Brain microvascular endothelial cell (primary cell): ENCODE measurements around the gene LZTR1.
"Not testable (repeated sequence)": the region's sequence is repeated elsewhere in the genome, so short reads cannot be mapped to it uniquely, and the experiment has no call there.

Experiments used
- DNase-seq: peaks from one replicate; pipeline ENCODE4 v3.0.0-alpha.2; 2020
- H3K27ac ChIP-seq: fragments of 250-450 bp; sonication (Bioruptor Pico); 2 replicates; pipeline ENCODE4 v1.5.1; 2020; ENCODE audit warnings: mild to moderate bottlenecking, moderate library complexity
- H3K27me3 ChIP-seq: fragments of 250-450 bp; sonication (Bioruptor Pico); replicated peaks from 2 replicates; pipeline ENCODE4 v1.5.1; 2020; ENCODE audit warnings: mild to moderate bottlenecking
- H3K36me3 ChIP-seq: fragments of 250-450 bp; sonication (Bioruptor Pico); replicated peaks from 2 replicates; pipeline ENCODE4 v1.5.1; 2020; ENCODE audit warnings: mild to moderate bottlenecking
- H3K4me3 ChIP-seq: 2 replicates; pipeline ENCODE4 v1.5.1; 2011; ENCODE audit warnings: low read depth, mild to moderate bottlenecking, control low read depth, low read length, moderate library complexity
- CTCF ChIP-seq: IDR thresholded peaks from 2 replicates; pipeline ENCODE4 v1.5.1; 2011; ENCODE audit warnings: low read depth, mild to moderate bottlenecking, moderate library complexity, low read length, control low read depth, inconsistent platforms; ENCODE audit errors: missing control alignments
- in situ Hi-C: cut with HindIII; loops from 2 replicates; pipeline ENCODE4 v1.10.0; 2017; ENCODE audit warnings: low sequenced_read_pairs, low pct_ligation_motif_present

The LZTR1 gene

GRCh38 chr22:20940186-20940651, 41.9 kb upstream of the LZTR1 start:
- TF ChIP-seq CTCF = no peak

DNA sequence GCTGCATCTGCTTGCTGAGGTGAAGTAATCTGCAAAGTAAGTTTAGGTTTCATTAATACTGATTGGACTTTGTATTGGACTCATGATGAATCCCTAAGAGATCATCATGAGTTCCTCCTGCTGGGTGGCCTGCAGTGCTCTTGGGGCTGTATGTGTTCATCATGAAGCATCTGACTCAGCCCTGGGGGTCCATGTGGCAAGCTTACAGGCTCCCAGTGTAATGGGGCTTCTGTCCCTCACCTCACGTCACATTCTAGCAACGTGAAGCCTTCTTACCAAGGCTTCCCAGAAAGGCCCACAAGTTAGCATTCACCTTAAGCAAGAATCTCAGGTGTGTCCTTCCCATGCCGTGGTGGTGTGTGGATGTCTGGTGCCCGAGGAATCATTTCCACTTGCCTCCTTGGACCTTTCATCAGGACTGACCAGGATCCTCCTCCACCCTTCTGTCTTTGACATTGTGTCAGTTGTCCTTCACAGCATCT, 41.2 kb upstream of the LZTR1 start:
- Histone ChIP-seq H3K27me3 (no peaks in the 10 kb centered on the region), H3K4me3 (no peak overlapping the region), H3K27ac (no peak overlapping the region), H3K36me3 (peaks cover 5% of the 10 kb centered on the region)
- TF ChIP-seq CTCF = no peak
- in situ Hi-C loops = no loop called here
- DNase-seq = no peak

More at GRCh38 chr22:20940186-20940651, 41.9 kb upstream of the LZTR1 start:
- Histone ChIP-seq H3K36me3 (peaks cover 10% of the 10 kb centered on the region), H3K27me3 (no peaks in the 10 kb centered on the region), H3K27ac (no peak overlapping the region), H3K4me3 (no peak overlapping the region)
- no peak for DNase-seq
- in situ Hi-C loops = no loop called here

DNA sequence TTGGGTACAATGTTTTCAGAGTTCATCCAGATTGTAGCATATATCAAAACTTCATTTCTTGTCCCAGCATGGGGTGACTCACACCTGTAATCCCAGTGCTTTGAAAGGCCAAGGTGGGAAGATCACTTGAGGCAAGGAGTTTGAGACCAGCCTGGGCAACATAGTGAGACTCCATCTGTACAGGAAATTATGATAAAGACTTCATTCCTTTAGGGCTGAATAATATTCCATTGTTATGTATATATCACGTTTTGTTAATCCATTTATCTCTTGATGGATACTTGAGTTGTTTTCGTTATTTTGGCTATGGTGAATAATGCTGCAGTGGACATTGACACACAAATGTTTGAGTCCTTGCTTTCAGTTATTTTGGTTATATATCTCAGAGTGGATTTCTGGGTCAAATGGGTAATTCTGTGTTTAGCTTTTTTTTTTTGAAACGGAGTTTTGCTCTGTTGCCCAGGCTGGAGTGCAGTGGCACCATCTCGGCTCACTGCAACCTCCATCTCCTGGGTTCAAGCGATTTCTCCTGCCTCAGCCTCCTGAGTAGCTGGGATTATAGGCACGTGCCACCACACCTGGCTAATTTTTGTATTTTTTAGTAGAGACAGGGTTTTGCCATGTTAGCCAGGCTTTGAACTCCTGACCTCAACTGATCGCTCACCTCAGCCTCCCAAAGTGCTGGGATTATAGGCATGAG, 39.7 kb upstream of the LZTR1 start:
- DNase-seq, H3K36me3 ChIP-seq, H3K4me3 ChIP-seq, H3K27me3 ChIP-seq, H3K27ac ChIP-seq, in situ Hi-C loops: not testable (repeated sequence)

DNA sequence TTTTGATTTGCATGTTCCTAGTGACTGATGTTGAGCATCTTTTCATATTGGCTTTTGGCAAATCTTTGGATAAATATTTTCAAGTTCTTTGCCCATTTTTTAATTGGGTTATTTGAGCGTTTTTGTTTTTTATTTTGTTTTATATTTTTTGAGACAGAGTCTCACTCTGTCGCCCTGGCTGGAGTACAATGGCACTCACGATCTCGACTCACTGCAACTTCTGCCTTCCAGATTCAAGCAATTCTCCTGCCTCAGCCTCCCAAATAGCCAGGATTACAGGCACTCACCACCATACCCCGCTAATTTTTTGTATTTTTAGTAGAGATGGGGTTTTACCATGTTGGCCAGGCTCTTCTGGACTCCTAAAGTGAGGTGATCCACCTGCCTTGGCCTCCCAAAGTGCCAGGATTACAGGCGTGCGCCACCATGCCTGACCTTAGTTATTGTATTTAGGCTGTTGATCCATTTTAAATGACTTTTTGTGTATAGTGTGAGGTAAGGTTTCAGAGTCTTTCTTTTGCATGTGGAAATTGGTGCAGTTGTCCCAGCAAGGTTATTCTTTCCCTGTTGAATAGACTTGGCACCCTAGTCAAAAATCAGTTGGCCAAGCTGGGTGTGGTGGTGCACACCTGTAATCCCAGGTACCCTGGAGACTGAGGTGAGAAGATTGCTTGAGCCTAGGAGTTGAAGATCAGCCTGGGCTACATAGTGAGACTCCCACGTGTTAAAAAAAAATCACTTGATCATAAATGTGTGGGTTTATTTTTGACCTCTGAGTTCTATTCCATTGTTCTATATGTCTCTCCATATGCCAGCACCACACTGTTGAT, 38.8 kb upstream of the LZTR1 start:
- in situ Hi-C loops = no loop called here
- no peak overlapping the region for H3K27ac ChIP-seq
- TF ChIP-seq CTCF = no peak

GRCh38 chr22:20944042-20944441, 38.1 kb upstream of the LZTR1 start:
- no peak overlapping the region for H3K4me3 ChIP-seq
- in situ Hi-C loops = no loop called here
- no peaks in the 10 kb centered on the region for H3K36me3 ChIP-seq
- no peak for TF ChIP-seq CTCF
- no peaks in the 10 kb centered on the region for H3K27me3 ChIP-seq
- no peak overlapping the region for H3K27ac ChIP-seq
- DNase-seq = no peak

More for the DNA sequence above, 38.8 kb upstream of the LZTR1 start:
- no peak for DNase-seq
- no peak overlapping the region for H3K4me3 ChIP-seq
- H3K36me3 ChIP-seq = no peaks in the 10 kb centered on the region
- no peaks in the 10 kb centered on the region for H3K27me3 ChIP-seq

GRCh38 chr22:20945578-20945934, 36.5 kb upstream of the LZTR1 start:
- no peak for DNase-seq
- Histone ChIP-seq H3K27me3 (no peaks in the 10 kb centered on the region), H3K36me3 (peaks cover 7% of the 10 kb centered on the region), H3K27ac (peak overlapping the region; percentile 30), H3K4me3 (no peak overlapping the region)
- TF ChIP-seq CTCF = no peak
- in situ Hi-C loops = no loop called here
